ENCODE data around the gene MYO1E. TPM values are rescaled to one million over a fixed set of nuclear protein-coding genes. Genes with fewer than 3 reads are reported as not detected.

Gene MYO1E
- polyA plus RNA-seq, 1 experiment: 34.0 TPM

GRCh38 chr15:59271595-59272201, 101.0 kb downstream of the MYO1E start:
- POLR2A ChIA-PET: no interaction called here
- no peaks in the 10 kb centered on the region for H3K27me3 ChIP-seq (ENCODE audit: control insufficient read depth, insufficient read depth, low read length)
- no peak overlapping the region for H3K4me3 ChIP-seq (ENCODE audit: low read depth, low read length)
- CTCF ChIA-PET: no interaction called here
- no peak for TF ChIP-seq CTCF (IDR thresholded peaks at IDR 0.05; ENCODE audit: insufficient read depth, low read depth, low read length)
- no peaks in the 10 kb centered on the region for H3K36me3 ChIP-seq (ENCODE audit: control insufficient read depth, insufficient read depth, low read length)
- DNase-seq (ENCODE audit: low read depth): no peak

GRCh38 chr15:59268852-59269407, 103.7 kb downstream of the MYO1E start:
- no peak for DNase-seq (ENCODE audit: low read depth)
- H3K27me3 ChIP-seq (ENCODE audit: control insufficient read depth, insufficient read depth, low read length): no peaks in the 10 kb centered on the region
- TF ChIP-seq CTCF (IDR thresholded peaks at IDR 0.05; ENCODE audit: insufficient read depth, low read depth, low read length): no peak
- H3K36me3 ChIP-seq (ENCODE audit: control insufficient read depth, insufficient read depth, low read length): no peaks in the 10 kb centered on the region
- POLR2A ChIA-PET: no interaction called here
- CTCF ChIA-PET: no interaction called here
- H3K4me3 ChIP-seq (ENCODE audit: low read depth, low read length): no peak overlapping the region

GRCh38 chr15:59268168-59268851, 104.4 kb downstream of the MYO1E start:
- Histone ChIP-seq H3K27me3 (ENCODE audit: control insufficient read depth, insufficient read depth, low read length) (no peaks in the 10 kb centered on the region), H3K4me3 (ENCODE audit: low read depth, low read length) (no peak overlapping the region), H3K36me3 (ENCODE audit: control insufficient read depth, insufficient read depth, low read length) (no peaks in the 10 kb centered on the region)
- ChIA-PET POLR2A (no interaction called here), CTCF (no interaction called here)
- no peak for TF ChIP-seq CTCF (IDR thresholded peaks at IDR 0.05; ENCODE audit: insufficient read depth, low read depth, low read length)
- DNase-seq (ENCODE audit: low read depth): no peak

GRCh38 chr15:59266028-59266427, 106.6 kb downstream of the MYO1E start:
- DNase-seq (ENCODE audit: low read depth): no peak
- no peak for TF ChIP-seq CTCF (IDR thresholded peaks at IDR 0.05; ENCODE audit: insufficient read depth, low read depth, low read length)
- Histone ChIP-seq H3K36me3 (ENCODE audit: control insufficient read depth, insufficient read depth, low read length) (no peaks in the 10 kb centered on the region), H3K27me3 (ENCODE audit: control insufficient read depth, insufficient read depth, low read length) (no peaks in the 10 kb centered on the region), H3K4me3 (ENCODE audit: low read depth, low read length) (no peak overlapping the region)
- ChIA-PET POLR2A (no interaction called here), CTCF (no interaction called here)

GRCh38 chr15:59262316-59262715, 110.4 kb downstream of the MYO1E start:
- Histone ChIP-seq H3K27me3 (ENCODE audit: control insufficient read depth, insufficient read depth, low read length) (no peaks in the 10 kb centered on the region), H3K36me3 (ENCODE audit: control insufficient read depth, insufficient read depth, low read length) (0 out of 2 replicates have a peak, but pooled peaks cover 1% of the 10 kb centered on the region), H3K4me3 (ENCODE audit: low read depth, low read length) (no peak overlapping the region)
- POLR2A ChIA-PET: no interaction called here
- no peak for DNase-seq (ENCODE audit: low read depth)
- CTCF ChIA-PET: no interaction called here
- TF ChIP-seq CTCF (IDR thresholded peaks at IDR 0.05; ENCODE audit: insufficient read depth, low read depth, low read length): no peak

All from BJ (cell line).